Skin epidermis (tissue), 12 donors: ENCODE data around the gene EHMT1.
"Not testable (repeated sequence)": the region's sequence is repeated elsewhere in the genome, so short reads cannot be mapped to it uniquely, and the experiment has no call there.

Source experiments
- H3K27ac ChIP-seq, 21 experiments: fragments of 200-600 bp; sonication (generic) in 11 of 21; one replicate each; pipeline ENCODE4 v1.5.0; 2020; ENCODE audit warnings: mild to moderate bottlenecking in 3 of 21, inconsistent platforms in 2 of 21, moderate library complexity in 2 of 21
- H3K4me3 ChIP-seq, 7 experiments: fragments of 200-600 bp; sonication (generic) in 2 of 7; one replicate each; pipeline ENCODE4 v1.5.0; 2020; ENCODE audit warnings: inconsistent platforms in 2 of 7, mild to moderate bottlenecking in 2 of 7, moderate library complexity in 1 of 7

EHMT1 gene

DNA sequence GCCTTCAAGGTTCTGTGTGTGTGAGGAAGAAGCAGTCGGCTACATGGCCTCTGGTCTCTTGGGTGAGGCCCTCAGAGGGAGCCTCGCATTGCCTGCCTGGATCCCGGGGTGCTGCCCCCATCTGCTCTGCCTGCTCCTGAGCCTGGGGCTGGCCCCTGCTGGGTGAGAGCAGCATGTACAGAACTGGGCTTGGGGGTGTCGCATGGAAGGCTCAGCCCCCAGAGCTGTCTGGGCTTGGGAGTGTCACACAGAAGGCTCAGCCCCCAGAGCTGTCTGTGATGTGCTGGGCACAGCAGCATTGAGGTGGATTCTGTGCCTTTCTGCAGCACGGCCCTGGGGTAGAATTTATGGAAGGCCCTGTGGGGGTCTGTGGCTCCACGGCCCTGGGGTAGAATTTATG, 265.2 kb downstream of the EHMT1 start:
- not testable (repeated sequence) for H3K4me3 ChIP-seq, H3K27ac ChIP-seq

DNA sequence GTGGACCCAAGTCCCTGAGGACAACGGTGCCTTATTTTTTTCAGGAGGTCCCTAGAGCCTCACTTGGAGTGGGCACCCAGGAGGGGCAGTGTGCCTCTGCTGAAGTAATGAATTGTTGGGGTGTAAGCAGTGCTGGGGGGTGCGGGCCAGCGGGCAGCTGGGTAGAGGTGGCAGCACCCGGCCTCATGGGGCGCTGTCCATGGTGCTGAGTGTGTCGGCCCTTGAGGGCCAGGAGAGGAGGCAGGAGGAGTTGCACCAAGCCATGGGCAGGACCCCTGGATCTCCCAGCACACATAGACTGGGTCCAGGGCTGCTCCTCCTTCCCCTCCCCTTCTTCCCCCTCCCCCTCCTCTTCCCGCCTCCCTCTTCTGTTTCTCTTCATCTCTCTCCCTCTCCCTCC, 265.7 kb downstream of the EHMT1 start:
- not testable (repeated sequence) for H3K27ac ChIP-seq, H3K4me3 ChIP-seq

DNA sequence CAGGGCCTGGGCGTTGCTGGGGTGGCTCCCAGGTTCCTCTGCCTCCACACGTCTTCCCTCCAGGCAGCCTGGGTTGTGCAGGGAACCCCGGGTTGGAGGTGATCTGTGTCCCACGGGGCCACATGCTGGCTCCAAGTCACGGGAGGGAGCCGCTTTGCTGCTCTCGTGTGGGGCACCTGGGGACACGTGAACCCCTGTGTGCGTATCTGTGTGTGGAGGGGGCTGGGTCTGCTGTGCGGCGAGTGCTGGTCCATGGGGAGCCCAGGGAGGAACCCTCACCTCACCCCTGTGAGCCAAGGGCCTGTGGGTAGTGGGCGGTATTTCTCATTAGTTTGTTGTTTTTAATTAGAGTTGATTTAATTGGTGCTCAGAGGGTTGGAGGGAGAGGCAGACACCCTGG, 266.3 kb downstream of the EHMT1 start:
- not testable (repeated sequence) for H3K4me3 ChIP-seq, H3K27ac ChIP-seq
